Fibroblast of villous mesenchyme (primary cell): ENCODE measurements around the gene GPR15LG. TPM values are rescaled to one million over a fixed set of nuclear protein-coding genes. Genes with fewer than 3 reads are reported as not detected.
"Not testable (repeated sequence)": the region's sequence is repeated elsewhere in the genome, so short reads cannot be mapped to it uniquely, and the experiment has no call there.

Experiments used
- DNase-seq: peaks from one replicate; pipeline ENCODE4 v3.0.0-alpha.2; 2010; ENCODE audit warnings: low read depth
- H3K4me3 ChIP-seq: 2 replicates; pipeline ENCODE4 v1.5.1; 2011; ENCODE audit warnings: low read depth, mild to moderate bottlenecking, low read length
- CTCF ChIP-seq: IDR thresholded peaks from 2 replicates; pipeline ENCODE4 v1.5.1; 2012; ENCODE audit warnings: low read depth, mild to moderate bottlenecking, low read length; ENCODE audit not compliant: insufficient read depth
- total RNA-seq: library from RNA; depleted of rRNA; stranded (reverse); fragments of >200 nt; gene quantifications from 2 replicates; pipeline ENCODE4 v1.2.3, GENCODE V29; 2012

GPR15LG gene
- total RNA-seq, result not detected in 2 replicates

GRCh38 chr10:84173501-84173929 lies at the start of gene GPR15LG:
GPR15LG (plus strand) TSS chr10:84173801; CDS start chr10:84173852, 51 bp downstream.
- DNase-seq, result no peak
- no peak within 1 kb of the TSS for H3K4me3 ChIP-seq
- no peak for TF ChIP-seq CTCF

- not testable (repeated sequence) for H3K4me3 ChIP-seq, DNase-seq
These were observed 47.5 kb upstream of the GPR15LG start for GRCh38 chr10:84125910-84126784.

DNA sequence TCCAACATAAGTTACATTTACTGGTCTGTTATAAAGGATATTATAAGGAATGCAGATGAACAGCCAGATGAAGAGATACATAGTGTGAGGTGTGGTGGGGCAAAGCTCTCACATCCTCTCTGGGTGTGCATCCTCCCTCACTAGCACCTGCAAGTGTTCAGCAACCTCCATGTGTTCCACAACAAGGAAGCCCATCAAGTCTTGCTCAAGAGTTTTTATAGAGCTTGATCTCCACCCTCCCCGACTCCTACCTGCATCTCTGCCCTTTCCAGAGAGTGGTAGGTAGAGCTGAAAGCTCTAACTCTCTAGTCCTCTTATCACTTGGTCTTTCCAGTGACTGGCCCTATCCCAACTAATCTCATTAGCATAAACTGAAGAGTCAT lies 46.8 kb upstream of the GPR15LG start:
- TF ChIP-seq CTCF, result no peak
- no peak overlapping the region for H3K4me3 ChIP-seq
- no peak for DNase-seq

- H3K4me3 ChIP-seq, result no peak overlapping the region
- TF ChIP-seq CTCF, result no peak
- DNase-seq, result no peak
These were observed 37.8 kb upstream of the GPR15LG start for GRCh38 chr10:84135836-84136235.

DNA sequence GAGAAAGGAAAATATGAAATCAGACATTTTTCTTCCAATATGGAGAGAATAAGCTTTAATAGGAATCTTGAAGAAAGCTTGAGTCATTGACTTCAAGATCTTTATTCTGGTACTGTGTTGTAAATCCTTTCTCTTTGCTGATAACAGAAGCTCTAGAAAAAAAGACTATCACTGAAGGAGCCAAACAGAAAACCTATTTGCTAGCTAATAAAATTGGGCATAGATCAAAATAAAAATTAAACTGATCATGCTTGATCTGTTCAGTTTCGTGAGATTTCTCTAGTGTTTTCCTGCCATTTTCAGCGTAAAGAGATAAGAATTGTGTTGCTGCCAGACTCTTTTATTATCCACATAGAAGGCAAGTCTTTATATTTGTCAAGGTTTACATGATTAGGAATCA lies 35.8 kb upstream of the GPR15LG start:
- no peak for TF ChIP-seq CTCF
- H3K4me3 ChIP-seq, result no peak overlapping the region
- DNase-seq, result no peak

GRCh38 chr10:84138478-84139125 lies 35.0 kb upstream of the GPR15LG start:
- H3K4me3 ChIP-seq, result peak overlapping the region; percentile 96
- DNase-seq, result peak; percentile 91
- TF ChIP-seq CTCF, result no peak
